Omental fat pad (tissue), 4 donors: Measurements from ENCODE around the gene PPFIA3. TPM values are rescaled to one million over a fixed set of nuclear protein-coding genes. Genes with fewer than 3 reads are reported as not detected.
A peak's percentile ranks its signal among the peaks of the same experiment; 100 is the strongest.
"Not testable (repeated sequence)": the region's sequence is repeated elsewhere in the genome, so short reads cannot be mapped to it uniquely, and the experiment has no call there.

Experiments used
- ATAC-seq: fragments of 150-250 bp; one replicate; pipeline ENCODE4 v1.9.1; 2016; ENCODE audit warnings: mild to moderate bottlenecking, moderate library complexity; ENCODE audit not compliant: low FRiP score
- DNase-seq: peaks from one replicate; pipeline ENCODE4 v3.0.0-alpha.2; 2019; ENCODE audit warnings: low spot score
- total RNA-seq, 4 donors: library from RNA; depleted of rRNA; stranded (reverse); fragments of >200 nt; gene quantifications; one replicate each; pipeline ENCODE4 v1.1.0, GENCODE V29; 2016
- TF ChIP-seq, protein P1 (sequence below), 3 donors: fragments of 450-650 bp; IDR thresholded peaks; one replicate each; pipeline ENCODE4 v1.5.1; 2016 to 2017; ENCODE audit warnings: antibody characterized with exemption in 3 of 3, mild to moderate bottlenecking in 3 of 3, moderate library complexity in 2 of 3

PPFIA3 gene
- total RNA-seq, 4 donors from 2014 or later, result 1.6 to 11.2 (median 4.1) TPM

DNA sequence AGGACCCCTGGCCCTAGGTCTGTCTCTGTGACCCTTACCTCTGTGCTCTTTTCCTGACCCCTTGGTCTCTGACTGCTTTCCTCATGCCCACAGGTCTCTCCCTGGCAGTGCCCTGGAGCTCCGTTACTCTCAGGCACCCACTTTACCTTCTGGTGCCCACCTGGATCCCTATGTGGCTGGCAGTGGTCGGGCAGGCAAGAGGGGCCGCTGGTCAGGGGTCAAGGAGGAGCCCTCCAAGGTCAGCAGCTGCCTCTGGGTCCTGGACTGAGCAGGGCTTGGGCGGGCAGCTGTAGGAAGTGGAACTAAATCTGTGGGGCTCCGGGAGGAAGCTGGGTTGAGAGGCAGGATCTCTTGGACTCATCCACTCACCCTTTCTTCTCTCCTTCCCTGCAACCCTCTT is 16.3 kb downstream of the PPFIA3 start:
- TF ChIP-seq, protein P1, sequence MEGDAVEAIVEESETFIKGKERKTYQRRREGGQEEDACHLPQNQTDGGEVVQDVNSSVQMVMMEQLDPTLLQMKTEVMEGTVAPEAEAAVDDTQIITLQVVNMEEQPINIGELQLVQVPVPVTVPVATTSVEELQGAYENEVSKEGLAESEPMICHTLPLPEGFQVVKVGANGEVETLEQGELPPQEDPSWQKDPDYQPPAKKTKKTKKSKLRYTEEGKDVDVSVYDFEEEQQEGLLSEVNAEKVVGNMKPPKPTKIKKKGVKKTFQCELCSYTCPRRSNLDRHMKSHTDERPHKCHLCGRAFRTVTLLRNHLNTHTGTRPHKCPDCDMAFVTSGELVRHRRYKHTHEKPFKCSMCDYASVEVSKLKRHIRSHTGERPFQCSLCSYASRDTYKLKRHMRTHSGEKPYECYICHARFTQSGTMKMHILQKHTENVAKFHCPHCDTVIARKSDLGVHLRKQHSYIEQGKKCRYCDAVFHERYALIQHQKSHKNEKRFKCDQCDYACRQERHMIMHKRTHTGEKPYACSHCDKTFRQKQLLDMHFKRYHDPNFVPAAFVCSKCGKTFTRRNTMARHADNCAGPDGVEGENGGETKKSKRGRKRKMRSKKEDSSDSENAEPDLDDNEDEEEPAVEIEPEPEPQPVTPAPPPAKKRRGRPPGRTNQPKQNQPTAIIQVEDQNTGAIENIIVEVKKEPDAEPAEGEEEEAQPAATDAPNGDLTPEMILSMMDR (IDR thresholded peaks at IDR 0.05), result no peak
- DNase-seq (no peak), ATAC-seq (no peak)

DNA sequence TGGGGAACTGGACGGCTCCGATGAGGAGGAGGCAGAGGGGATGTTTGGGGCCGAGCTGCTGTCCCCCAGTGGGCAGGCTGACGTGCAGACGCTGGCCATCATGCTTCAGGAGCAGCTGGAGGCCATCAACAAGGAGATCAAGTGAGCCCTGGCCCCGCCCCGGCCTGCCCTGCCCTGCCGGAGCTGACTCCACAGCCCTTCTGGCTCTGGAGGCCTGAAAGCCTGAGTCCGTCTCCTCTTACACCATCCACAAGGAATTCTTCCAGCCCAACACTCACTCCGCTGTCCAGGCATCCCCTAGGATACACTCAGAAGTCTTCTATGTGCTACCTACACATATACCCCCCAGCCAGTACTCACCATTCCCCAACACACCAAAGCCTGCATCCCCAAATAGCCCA is 17.4 kb downstream of the PPFIA3 start:
- ATAC-seq, result no peak

DNA sequence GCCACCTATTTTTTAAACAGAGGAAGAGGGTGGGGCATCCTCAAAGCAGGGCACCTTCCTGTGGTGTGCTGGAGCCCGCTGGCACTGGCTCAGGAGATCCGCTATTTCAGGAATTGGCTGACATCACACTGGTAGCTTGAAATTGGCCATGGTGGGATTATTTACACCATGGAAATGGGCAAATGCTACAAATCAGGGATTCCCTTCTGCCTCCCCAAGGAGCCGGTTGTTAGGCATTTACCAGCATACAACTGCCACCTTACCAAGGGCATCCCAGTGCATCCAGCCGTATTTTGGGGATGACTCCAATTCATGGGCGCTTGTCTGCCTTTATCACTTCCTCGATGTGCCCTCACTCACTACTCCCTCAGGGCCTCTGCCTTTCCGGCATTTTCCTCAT is 21.6 kb downstream of the PPFIA3 start:
- no peak for DNase-seq
- no peak for ATAC-seq
- TF ChIP-seq, protein P1 (IDR thresholded peaks at IDR 0.05), result no peak

More for the DNA sequence above, 17.4 kb downstream of the PPFIA3 start:
- TF ChIP-seq, protein P1 (IDR thresholded peaks at IDR 0.05), result no peak
- DNase-seq, result no peak

DNA sequence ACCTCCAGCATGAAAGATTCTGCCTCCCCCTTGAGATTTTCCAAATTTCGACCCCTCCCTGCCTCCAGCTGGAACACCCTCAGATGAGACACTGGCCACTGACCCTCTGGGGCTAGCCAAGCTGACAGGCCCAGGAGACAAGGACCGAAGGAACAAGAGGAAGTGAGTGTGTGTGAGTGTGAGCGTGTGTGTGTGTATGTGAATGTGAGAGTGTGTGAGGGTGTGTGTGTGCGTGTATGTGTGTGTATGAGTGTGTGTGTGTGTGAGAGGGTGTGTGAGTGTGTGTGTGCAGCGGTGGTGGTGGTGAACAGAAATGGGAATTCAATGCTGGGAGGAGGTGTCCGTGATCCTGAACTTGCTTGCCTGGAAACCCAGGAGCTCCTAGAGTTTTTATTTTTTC is 22.0 kb downstream of the PPFIA3 start:
- DNase-seq (no peak), ATAC-seq (no peak)
- TF ChIP-seq, protein P1 (IDR thresholded peaks at IDR 0.05), result no peak

DNA sequence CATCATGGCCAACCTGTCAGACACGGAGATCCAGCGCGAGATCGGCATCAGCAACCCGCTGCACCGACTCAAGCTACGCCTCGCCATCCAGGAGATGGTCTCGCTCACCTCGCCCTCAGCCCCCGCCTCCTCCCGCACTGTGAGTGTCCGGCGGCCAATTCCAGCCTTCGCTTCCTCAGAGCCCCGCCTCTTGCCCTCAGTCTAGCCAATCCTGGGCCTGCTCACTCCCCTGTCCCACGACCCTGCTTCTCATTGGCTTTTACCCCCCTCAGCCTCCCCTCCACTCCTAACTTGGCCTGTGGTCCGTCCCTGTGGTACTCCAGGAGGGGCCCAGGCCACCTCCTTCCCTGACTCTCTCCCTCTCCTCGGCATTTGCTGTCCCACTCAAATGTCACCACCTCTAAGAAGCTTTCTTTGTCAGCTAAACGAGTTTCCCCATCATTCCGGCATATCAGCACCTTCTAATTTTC is 23.6 kb downstream of the PPFIA3 start:
- DNase-seq (peak; percentile 73), ATAC-seq (peak; percentile 97)
- TF ChIP-seq, protein P1 (IDR thresholded peaks at IDR 0.05), result no peak

DNA sequence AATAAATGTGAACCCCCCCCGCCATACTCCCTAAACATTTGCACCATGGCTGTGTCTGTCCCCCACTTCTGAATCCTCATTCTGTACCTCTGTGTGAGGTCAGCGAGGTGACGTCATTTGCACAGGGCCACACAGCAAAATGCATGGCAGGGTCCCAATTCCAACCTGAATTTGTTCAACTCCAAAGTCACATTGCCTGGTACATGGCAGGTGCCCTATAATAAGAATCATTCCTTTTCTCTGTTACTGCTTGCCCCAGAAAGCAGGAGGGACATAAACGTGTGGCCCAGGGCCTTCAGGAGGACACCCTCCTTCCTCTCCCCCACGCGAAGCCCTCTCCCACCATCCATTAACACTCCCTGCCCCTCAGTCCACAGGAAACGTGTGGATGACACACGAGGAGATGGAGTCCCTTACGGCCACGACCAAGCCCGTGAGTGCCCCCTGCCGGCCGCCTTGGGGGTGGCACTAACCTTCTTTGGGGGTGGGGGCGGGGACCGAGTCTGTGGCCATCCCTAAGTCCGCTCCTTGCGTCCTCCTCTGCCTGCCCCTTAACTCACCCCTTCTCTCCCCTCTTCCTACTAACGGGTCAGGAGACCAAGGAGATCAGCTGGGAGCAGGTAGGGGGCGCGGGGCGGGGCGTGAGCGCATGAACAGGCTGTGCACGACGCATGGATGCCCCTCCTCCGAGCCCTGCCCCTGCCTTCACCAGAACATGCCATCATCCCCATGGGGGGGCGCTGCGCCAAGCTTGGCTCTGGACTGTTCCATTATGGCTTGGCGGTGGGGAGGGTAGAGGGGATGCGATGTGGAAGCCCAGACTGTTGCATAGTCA is 26.4 kb downstream of the PPFIA3 start:
- TF ChIP-seq, protein P1 (IDR thresholded peaks at IDR 0.05), result peak in 1 of 3 donors; percentile 47
- ATAC-seq (no peak), DNase-seq (peak; percentile 90)

DNA sequence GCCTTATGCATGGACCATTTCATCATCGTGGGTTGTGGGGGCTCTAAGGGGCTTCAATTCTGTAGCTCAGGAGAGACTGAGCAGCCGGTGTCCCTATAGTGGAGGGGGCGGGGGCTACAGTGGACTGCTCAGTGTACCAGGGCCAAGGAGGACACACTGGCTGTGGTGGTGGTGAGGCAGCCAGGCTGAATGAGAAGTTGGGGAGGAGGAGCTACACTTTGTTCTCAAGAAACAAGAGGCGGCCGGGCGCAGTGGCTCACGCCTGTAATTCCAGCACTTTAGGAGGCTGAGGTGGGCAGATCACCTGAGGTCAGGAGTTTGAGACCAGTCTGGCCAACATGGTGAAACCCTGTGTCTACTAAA is 27.0 kb downstream of the PPFIA3 start:
- not testable (repeated sequence) for ATAC-seq, DNase-seq
